Endodermal cell (in vitro differentiated cells): ENCODE results near the gene INSIG1. TPM values are rescaled to one million over a fixed set of nuclear protein-coding genes. Genes with fewer than 3 reads are reported as not detected.

Experiments used
- DNase-seq: peaks from one replicate; pipeline ENCODE4 v3.0.0-alpha.2; 2017
- H3K27ac ChIP-seq: 2 replicates; pipeline ENCODE4 v1.5.1; 2013; ENCODE audit warnings: mild to moderate bottlenecking, low read depth, low read length, moderate library complexity
- H3K27me3 ChIP-seq: 2 replicates; pipeline ENCODE4 v1.6.1; 2013; ENCODE audit warnings: mild to moderate bottlenecking, low read length, moderate library complexity; ENCODE audit not compliant: insufficient read depth, control insufficient read depth, poor library complexity, severe bottlenecking
- H3K36me3 ChIP-seq: 2 replicates; pipeline ENCODE4 v1.7.0; 2013; ENCODE audit warnings: mild to moderate bottlenecking, low read length, moderate library complexity; ENCODE audit not compliant: control insufficient read depth, insufficient read depth
- H3K4me1 ChIP-seq: one replicate; pipeline ENCODE4 v1.7.0; 2013; ENCODE audit warnings: low read length; ENCODE audit not compliant: control insufficient read depth, insufficient read depth
- H3K4me3 ChIP-seq: 2 replicates; pipeline ENCODE4 v1.5.1; 2013; ENCODE audit warnings: mild to moderate bottlenecking, low read length, moderate library complexity
- H3K9ac ChIP-seq: 2 replicates; pipeline ENCODE4 v1.6.1; 2013; ENCODE audit warnings: mild to moderate bottlenecking, low read length, moderate library complexity; ENCODE audit not compliant: poor library complexity, severe bottlenecking; ENCODE audit errors: extremely low read depth
- H3K9me3 ChIP-seq: 2 replicates; pipeline ENCODE4 v1.6.1; 2013; ENCODE audit warnings: mild to moderate bottlenecking, low read length, moderate library complexity; ENCODE audit not compliant: control insufficient read depth
- H3K27ac Mint-ChIP-seq: 2 replicates; pipeline ENCODE4 v1.8.0; 2020; ENCODE audit warnings: mixed read lengths
- H3K27me3 Mint-ChIP-seq: 2 replicates; pipeline ENCODE4 v1.8.0; 2021; ENCODE audit warnings: mild to moderate bottlenecking, mixed read lengths; ENCODE audit not compliant: insufficient read depth
- H3K36me3 Mint-ChIP-seq: 2 replicates; pipeline ENCODE4 v1.8.0; 2020; ENCODE audit warnings: low read depth, mixed read lengths
- H3K4me1 Mint-ChIP-seq: 2 replicates; pipeline ENCODE4 v1.8.0; 2020; ENCODE audit warnings: mixed read lengths
- H3K4me3 Mint-ChIP-seq: 2 replicates; pipeline ENCODE4 v1.8.0; 2020; ENCODE audit warnings: mild to moderate bottlenecking, moderate library complexity, mixed read lengths
- H3K9me3 Mint-ChIP-seq: 2 replicates; pipeline ENCODE4 v1.8.0; 2020; ENCODE audit warnings: mild to moderate bottlenecking, mixed read lengths
- CTCF ChIP-seq: fragments of 200-600 bp; sonication (generic); conservative IDR thresholded peaks from 2 replicates; pipeline ENCODE4 v1.5.0; 2021; ENCODE audit warnings: antibody characterized with exemption, mild to moderate bottlenecking
- WGBS, 2 experiments: methylation state at CpG; one replicate each; pipeline versions ENCODE4 v1.1.5 to v1.1.7; 2013; ENCODE audit warnings: missing lambda C conversion rate in 2 of 2, mixed read lengths in 1 of 2; ENCODE audit not compliant: insufficient coverage in 1 of 2, insufficient read length in 1 of 2; 5-methylcytosine and 5-hydroxymethylcytosine counted together
- total RNA-seq, 2 donors: library from RNA; stranded (reverse); fragmentation: NEBNext Ultra II Directional in 1 of 2; extraction: Animal tissue kit (Norgen Biotek cat#: 25700) in 1 of 2; gene quantifications; 2 replicates in 1 of 2; 3 replicates in 1 of 2; pipeline ENCODE4 v1.2.1, GENCODE V29; 2021

INSIG1 gene
- total RNA-seq, 2 donors from 2014 or later: 27.2 to 36.9 TPM

- no peak overlapping the region for H3K27ac Mint-ChIP-seq
- H3K4me3 Mint-ChIP-seq: no peak overlapping the region
- Histone ChIP-seq H3K4me1 (peaks cover 4% of the 10 kb centered on the region), H3K27me3 (no peaks in the 10 kb centered on the region), H3K9me3 (no peaks in the 10 kb centered on the region), H3K36me3 (peaks cover 50% of the 10 kb centered on the region), H3K9ac (no peak overlapping the region), H3K27ac (no peak overlapping the region), H3K4me3 (no peak overlapping the region)
- DNase-seq: no peak
- H3K4me1 Mint-ChIP-seq: peaks cover 25% of the 10 kb centered on the region
- no peaks in the 10 kb centered on the region for H3K9me3 Mint-ChIP-seq
- WGBS, 2 experiments: 92 to 100% methylated on average over 10 of the region's 10 CpGs
- TF ChIP-seq CTCF: no peak
- peaks cover 52% of the 10 kb centered on the region for H3K36me3 Mint-ChIP-seq
- H3K27me3 Mint-ChIP-seq: no peaks in the 10 kb centered on the region
These were observed 5.4 kb downstream of the INSIG1 start for GRCh38 chr7:155303039-155303593.

- no peak for DNase-seq
- Histone ChIP-seq H3K27me3 (no peaks in the 10 kb centered on the region), H3K4me1 (peaks cover 4% of the 10 kb centered on the region), H3K36me3 (peaks cover 57% of the 10 kb centered on the region), H3K4me3 (no peak overlapping the region), H3K27ac (no peak overlapping the region), H3K9ac (no peak overlapping the region), H3K9me3 (no peaks in the 10 kb centered on the region)
- TF ChIP-seq CTCF: peak; percentile 10
- Mint-ChIP-seq H3K4me3 (no peak overlapping the region), H3K36me3 (peaks cover 60% of the 10 kb centered on the region), H3K4me1 (peaks cover 25% of the 10 kb centered on the region), H3K27ac (no peak overlapping the region), H3K9me3 (no peaks in the 10 kb centered on the region), H3K27me3 (no peaks in the 10 kb centered on the region)
- 93 to 95% methylated on average over 10 of the region's 10 CpGs for WGBS, 2 experiments
These were observed 6.2 kb downstream of the INSIG1 start for GRCh38 chr7:155303897-155304296.

GRCh38 chr7:155305231-155305904 is 7.7 kb downstream of the INSIG1 start:
- TF ChIP-seq CTCF: no peak
- Mint-ChIP-seq H3K36me3 (peaks cover 69% of the 10 kb centered on the region), H3K4me3 (no peak overlapping the region), H3K4me1 (peaks cover 13% of the 10 kb centered on the region), H3K27ac (peak overlapping the region; percentile 27), H3K27me3 (no peaks in the 10 kb centered on the region), H3K9me3 (no peaks in the 10 kb centered on the region)
- H3K4me3 ChIP-seq: no peak overlapping the region
- H3K4me1 ChIP-seq: no peaks in the 10 kb centered on the region
- H3K27ac ChIP-seq: no peak overlapping the region
- peaks cover 70% of the 10 kb centered on the region for H3K36me3 ChIP-seq
- H3K9ac ChIP-seq: no peak overlapping the region
- DNase-seq: no peak
- no peaks in the 10 kb centered on the region for H3K27me3 ChIP-seq
- WGBS, 2 experiments: 82 to 95% methylated on average over 7 to 9 of the region's 9 CpGs
- H3K9me3 ChIP-seq: no peaks in the 10 kb centered on the region
